Endothelial cell of umbilical vein (primary cell): Measurements from ENCODE around the gene BRD1. TPM values are rescaled to one million over a fixed set of nuclear protein-coding genes. Genes with fewer than 3 reads are reported as not detected.

Experiments used
- BruUV-seq: library from RNA; stranded (reverse); fragments of 400-500 nt; replicated peaks from 2 replicates; lab custom pipeline; 2021; lab: Mats Ljungman, UMichigan
- CTCF ChIA-PET: fragments of 300-600, 350-600 bp; sonication (Branson Sonifier 250); formaldehyde crosslinking; loops from one replicate; lab custom pipeline; 2021; ENCODE audit warnings: antibody characterized with exemption, inconsistent platforms; lab: Charles Lee
- POLR2A ChIA-PET: fragments of 300-600, 350-600 bp; sonication (Branson Sonifier 250); formaldehyde crosslinking; loops from one replicate; lab custom pipeline; 2021; ENCODE audit warnings: antibody characterized with exemption, inconsistent platforms; lab: Charles Lee
- DNase-seq: peaks from one replicate; pipeline ENCODE4 v3.0.0-alpha.2; 2011; ENCODE audit warnings: low read depth, low spot score
- FAIRE-seq: peaks from 2 replicates; lab custom pipeline; 2011; peaks lifted over from hg19 to GRCh38; lab: Jason Lieb, UNC
- H2AFZ ChIP-seq: 2 replicates; pipeline ENCODE4 v1.6.0; 2012; ENCODE audit warnings: low read depth, low read length, control low read depth, inconsistent platforms
- H3K27ac ChIP-seq: 2 replicates; pipeline ENCODE4 v1.5.1; 2011; ENCODE audit warnings: low read depth, mild to moderate bottlenecking, control low read depth, low read length, moderate library complexity; ENCODE audit not compliant: insufficient read depth
- H3K27me3 ChIP-seq, 2 experiments: 2 replicates each; pipeline versions ENCODE4 v1.6.0 to v1.6.1; 2011; ENCODE audit warnings: low read length in 2 of 2, mixed read lengths in 1 of 2; ENCODE audit not compliant: control insufficient read depth in 2 of 2, insufficient read depth in 2 of 2
- H3K36me3 ChIP-seq, 2 experiments: 2 replicates in 1 of 2; 3 replicates in 1 of 2; pipeline ENCODE4 v1.5.1; 2011; ENCODE audit warnings: low read length in 2 of 2, mild to moderate bottlenecking in 1 of 2, moderate library complexity in 1 of 2; ENCODE audit not compliant: control insufficient read depth in 2 of 2, insufficient read depth in 2 of 2; ENCODE audit errors: extremely low read depth in 1 of 2
- H3K4me1 ChIP-seq: 3 replicates; pipeline ENCODE4 v1.5.1; 2011; ENCODE audit warnings: mild to moderate bottlenecking, low read length; ENCODE audit not compliant: control insufficient read depth, insufficient read depth; ENCODE audit errors: extremely low read depth
- H3K4me2 ChIP-seq: 2 replicates; pipeline ENCODE4 v1.6.1; 2011; ENCODE audit warnings: low read length, control low read depth, mixed read lengths; ENCODE audit not compliant: insufficient read depth
- H3K4me3 ChIP-seq, 3 experiments: fragments of 200-600 bp in 1 of 3; sonication (generic), shearing (Covaris generic) in 1 of 3; replicated peaks in 1 of 3; 2 replicates each; pipeline ENCODE4 v1.5.1; 2011 to 2016; ENCODE audit warnings: control low read depth in 3 of 3, low read length in 3 of 3, mild to moderate bottlenecking in 2 of 3, inconsistent platforms in 1 of 3, low read depth in 1 of 3, moderate library complexity in 1 of 3; ENCODE audit not compliant: insufficient read depth in 1 of 3
- H3K79me2 ChIP-seq: 2 replicates; pipeline ENCODE4 v1.6.0; 2012; ENCODE audit warnings: low read length, inconsistent platforms; ENCODE audit not compliant: control insufficient read depth, insufficient read depth
- H3K9ac ChIP-seq: replicated peaks from 2 replicates; pipeline ENCODE3; 2011; ENCODE audit warnings: low read length, control low read depth; ENCODE audit not compliant: insufficient read depth; ENCODE audit errors: extremely low read depth
- H3K9me1 ChIP-seq: replicated peaks from 3 replicates; pipeline ENCODE4 v1.6.0; 2011; ENCODE audit warnings: mild to moderate bottlenecking, low read length; ENCODE audit not compliant: control insufficient read depth, insufficient read depth; ENCODE audit errors: extremely low read depth
- H3K9me3 ChIP-seq: replicated peaks from 2 replicates; pipeline ENCODE4 v1.5.1; 2012; ENCODE audit warnings: low read length, inconsistent platforms; ENCODE audit not compliant: control insufficient read depth, insufficient read depth
- H4K20me1 ChIP-seq: replicated peaks from 2 replicates; pipeline ENCODE3; 2011; ENCODE audit warnings: mild to moderate bottlenecking, low read length; ENCODE audit not compliant: control insufficient read depth, insufficient read depth; ENCODE audit errors: extremely low read depth
- CTCF ChIP-seq, 2 donors: IDR thresholded peaks; 1 replicate in 1 of 2; 2 replicates in 1 of 2; pipeline ENCODE4 v1.5.1; 2011; ENCODE audit warnings: low read length in 2 of 2, mild to moderate bottlenecking in 2 of 2, moderate library complexity in 2 of 2, control low read depth in 1 of 2, inconsistent platforms in 1 of 2, low read depth in 1 of 2; ENCODE audit not compliant: insufficient read depth in 1 of 2; ENCODE audit errors: extremely low read depth in 1 of 2
- EZH2 ChIP-seq: IDR thresholded peaks from 2 replicates; pipeline ENCODE4 v1.6.1; 2012; ENCODE audit warnings: borderline replicate concordance, low read depth, mild to moderate bottlenecking, moderate library complexity, low read length, inconsistent platforms; ENCODE audit not compliant: severe bottlenecking
- FOS ChIP-seq: IDR thresholded peaks from 2 replicates; pipeline ENCODE4 v1.6.1; 2011; ENCODE audit warnings: mild to moderate bottlenecking, low read length, moderate library complexity, borderline replicate concordance; ENCODE audit not compliant: insufficient read depth
- GATA2 ChIP-seq: IDR thresholded peaks from 2 replicates; pipeline ENCODE4 v1.7.0; 2011; ENCODE audit warnings: low read depth, mild to moderate bottlenecking, moderate library complexity, mixed read lengths, low read length; ENCODE audit not compliant: insufficient read length, insufficient read depth
- JUN ChIP-seq: IDR thresholded peaks from 2 replicates; pipeline ENCODE4 v1.6.1; 2011; ENCODE audit warnings: borderline replicate concordance, low read depth; ENCODE audit not compliant: insufficient read length, insufficient read depth
- MYC ChIP-seq: IDR thresholded peaks from one replicate; pipeline ENCODE4 v1.6.1; 2011; ENCODE audit warnings: mild to moderate bottlenecking, low read depth, low read length
- POLR2A ChIP-seq: IDR thresholded peaks from 2 replicates; pipeline ENCODE4 v1.6.1; 2012; ENCODE audit warnings: low read depth, mild to moderate bottlenecking, control low read depth, low read length
- POLR2AphosphoS5 ChIP-seq: IDR thresholded peaks from 2 replicates; pipeline ENCODE4 v1.6.1; 2012; ENCODE audit warnings: low read depth, mild to moderate bottlenecking, control low read depth, low read length, moderate library complexity; ENCODE audit not compliant: insufficient read depth
- dilution Hi-C: fragments of 300-500 bp; cut with MboI; formaldehyde crosslinking; loops from one replicate; pipeline ENCODE4 v1.15.0; 2019; ENCODE audit warnings: low sequenced_read_pairs; ENCODE audit not compliant: extremely low pct_ligation_motif_present
- intact Hi-C: fragments of 100-400 bp; cut with micrococcal nuclease; formaldehyde crosslinking; loops from one replicate; pipeline ENCODE4 v1.10.0; 2022
- polyA plus RNA-seq, 4 experiments: library from polyadenylated mRNA; depleted of rRNA in 3 of 4; stranded (reverse) in 3 of 4; unstranded in 1 of 4; fragments of >200 nt; gene quantifications; 2 replicates each; pipeline versions ENCODE4 v1.2.1 to v1.2.3, GENCODE V29; 2011 to 2012; ENCODE audit warnings: missing spikeins in 1 of 4
- total RNA-seq: library from RNA; stranded (reverse); gene quantifications from 2 replicates; pipeline ENCODE4 v1.2.3, GENCODE V29; 2021
- TF ChIP-seq, protein P1 (sequence below): IDR thresholded peaks from 2 replicates; pipeline ENCODE4 v1.6.1; 2011; ENCODE audit not compliant: insufficient read depth, insufficient read length

Gene BRD1
- total and polyA plus RNA-seq, 2 donors (not counting 3 experiments of a cell fraction or from before 2014, with no cell fraction given): 8.1 to 41.1 TPM

DNA sequence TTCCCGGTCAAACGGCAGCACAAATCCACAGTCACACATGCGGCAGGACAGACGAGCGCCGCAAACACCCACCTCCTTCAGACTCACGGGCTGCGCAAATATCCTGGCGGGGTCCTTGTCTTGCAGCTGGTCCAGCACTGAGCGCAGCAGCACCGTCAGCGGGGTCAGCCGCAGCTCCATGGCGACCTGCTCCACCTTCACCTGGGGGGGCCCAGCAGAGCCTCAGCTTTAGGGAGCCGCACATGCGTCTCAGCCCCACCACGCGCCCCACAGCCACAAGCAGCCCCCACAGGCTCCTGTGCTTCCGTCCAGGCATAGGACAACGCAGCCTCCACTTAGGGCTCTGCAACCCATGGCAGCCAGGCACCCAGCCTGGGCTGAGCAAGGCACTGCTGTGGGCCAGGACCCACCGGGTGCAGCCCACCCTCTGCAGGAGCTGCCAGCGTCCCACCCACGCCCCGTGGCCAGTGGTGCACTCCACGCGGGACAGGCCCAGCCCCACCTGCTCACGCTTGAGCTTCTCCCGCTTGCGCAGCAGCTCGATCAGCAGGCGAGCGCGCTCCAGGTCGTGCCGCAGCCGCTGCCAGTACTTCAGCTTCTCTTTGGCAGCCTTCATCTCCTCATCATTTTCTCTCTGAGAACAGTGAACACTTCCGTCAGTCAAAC is 29.1 kb downstream of the BRD1 start:
- Histone ChIP-seq H3K9me1 (no peaks in the 10 kb centered on the region), H3K27ac (no peak overlapping the region), H3K36me3 (peaks cover 20 to 66% of the 10 kb centered on the region in 2 experiments), H3K79me2 (peaks cover 70% of the 10 kb centered on the region), H3K9me3 (no peaks in the 10 kb centered on the region), H3K4me2 (no peak overlapping the region), H4K20me1 (no peaks in the 10 kb centered on the region), H3K27me3 (no peaks in the 10 kb centered on the region), H3K9ac (no peak overlapping the region), H3K4me3 (no peak overlapping the region), H3K4me1 (no peaks in the 10 kb centered on the region), H2AFZ (no peak overlapping the region)
- POLR2A ChIA-PET: no interaction called here
- dilution Hi-C loops (no loop called here), intact Hi-C loops (no loop called here)
- no TSS peak for BruUV-seq
- FAIRE-seq (no peak), DNase-seq (no peak)
- CTCF ChIA-PET: no interaction called here
- TF ChIP-seq FOS (no peak), POLR2A (no peak), JUN (no peak), EZH2 (no peak)
- TF ChIP-seq, protein P1, sequence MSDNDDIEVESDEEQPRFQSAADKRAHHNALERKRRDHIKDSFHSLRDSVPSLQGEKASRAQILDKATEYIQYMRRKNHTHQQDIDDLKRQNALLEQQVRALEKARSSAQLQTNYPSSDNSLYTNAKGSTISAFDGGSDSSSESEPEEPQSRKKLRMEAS: no peak

- H2AFZ ChIP-seq: no peak overlapping the region
- H3K79me2 ChIP-seq: peaks cover 68% of the 10 kb centered on the region
- no peak overlapping the region for H3K27ac ChIP-seq
- no peaks in the 10 kb centered on the region for H3K27me3 ChIP-seq
- no peak overlapping the region for H3K9ac ChIP-seq
- H3K4me2 ChIP-seq: no peak overlapping the region
- peaks cover 27 to 59% of the 10 kb centered on the region in 2 experiments for H3K36me3 ChIP-seq
- CTCF ChIA-PET: no interaction called here
- H3K9me3 ChIP-seq: no peaks in the 10 kb centered on the region
- dilution Hi-C loops: no loop called here
- TF ChIP-seq JUN (no peak), POLR2A (no peak), EZH2 (no peak), MYC (no peak), POLR2AphosphoS5 (no peak), CTCF (IDR thresholded peaks at IDR 0.05; ENCODE audit: extremely low read depth in 1 of 2, insufficient read depth in 1 of 2, low read depth in 1 of 2, low read length in 2 of 2) (no peak), GATA2 (no peak), FOS (no peak)
- TF ChIP-seq, protein P1: no peak
- intact Hi-C loops: no loop called here
- no peaks in the 10 kb centered on the region for H4K20me1 ChIP-seq
- FAIRE-seq (no peak), DNase-seq (no peak)
- H3K4me3 ChIP-seq: no peak overlapping the region
- POLR2A ChIA-PET: no interaction called here
- no TSS peak for BruUV-seq
- H3K9me1 ChIP-seq: no peaks in the 10 kb centered on the region
- no peaks in the 10 kb centered on the region for H3K4me1 ChIP-seq
Observed at GRCh38 chr22:49797706-49798105, 30.0 kb downstream of the BRD1 start.
